Immature natural killer cell (primary cell): ENCODE measurements around the gene CA7. TPM values are rescaled to one million over a fixed set of nuclear protein-coding genes. Genes with fewer than 3 reads are reported as not detected.

Experiments used
- DNase-seq, 3 donors: peaks; one replicate each; pipeline ENCODE4 v3.0.0; 2022; ENCODE audit warnings: mixed read lengths in 1 of 3
- H3K27ac Mint-ChIP-seq, 6 donors: one replicate each; pipeline ENCODE4 v1.8.0; 2020; ENCODE audit warnings: mixed read lengths in 6 of 6, mild to moderate bottlenecking in 5 of 6, inconsistent platforms in 4 of 6, moderate library complexity in 3 of 6
- H3K27me3 Mint-ChIP-seq, 3 donors: one replicate each; pipeline ENCODE4 v1.8.0; 2020 to 2021; ENCODE audit warnings: low read depth in 3 of 3, mild to moderate bottlenecking in 3 of 3, mixed read lengths in 3 of 3, moderate library complexity in 3 of 3, inconsistent platforms in 1 of 3
- H3K36me3 Mint-ChIP-seq, 3 donors: one replicate each; pipeline ENCODE4 v1.8.0; 2020; ENCODE audit warnings: mixed read lengths in 3 of 3, inconsistent platforms in 2 of 3, mild to moderate bottlenecking in 2 of 3
- H3K4me1 Mint-ChIP-seq, 2 donors: one replicate each; pipeline ENCODE4 v1.8.0; 2020; ENCODE audit warnings: inconsistent platforms in 2 of 2, mild to moderate bottlenecking in 2 of 2, mixed read lengths in 2 of 2, moderate library complexity in 1 of 2
- H3K4me3 Mint-ChIP-seq, 5 donors: one replicate each; pipeline ENCODE4 v1.8.0; 2020; ENCODE audit warnings: mild to moderate bottlenecking in 5 of 5, mixed read lengths in 5 of 5, inconsistent platforms in 3 of 5, moderate library complexity in 3 of 5
- H3K9me3 Mint-ChIP-seq, 6 donors: one replicate each; pipeline ENCODE4 v1.8.0; 2020; ENCODE audit warnings: mild to moderate bottlenecking in 6 of 6, mixed read lengths in 6 of 6, inconsistent platforms in 4 of 6, moderate library complexity in 3 of 6
- polyA plus RNA-seq, 3 donors: library from polyadenylated mRNA; unstranded; fragments of 300-500 nt; fragmentation: Illumina TruSeq; gene quantifications; one replicate each; pipeline ENCODE4 v1.2.3, GENCODE V29; 2021

Gene CA7
- under 1 TPM; 0.12 to 0.25 (median 0.17) TPM for polyA plus RNA-seq

GRCh38 chr16:66844342-66845079 is at the start of gene CA7:
TSS of gene CA7 (plus strand) at chr16:66844414. CDS start at chr16:66844488, 74 bp downstream.
- Mint-ChIP-seq H3K4me3 (peak within 1 kb of the TSS in 4 of 5 donors; percentile 55 to 66 (median 66)), H3K4me1 (peaks cover 0 to 11% of the 10 kb centered on the region in 2 donors), H3K27ac (no peak within 1 kb of the TSS), H3K36me3 (peaks cover 0 to 4% (median 3%) of the 10 kb centered on the region in 3 donors), H3K9me3 (peaks cover 0 to 2% (median 0%) of the 10 kb centered on the region in 6 donors), H3K27me3 (peaks cover 13 to 14% (median 14%) of the 10 kb centered on the region in 3 donors)
- DNase-seq = no peak

GRCh38 chr16:66798161-66798560 is 46.1 kb upstream of the CA7 start:
- no peak for DNase-seq
- Mint-ChIP-seq H3K27ac (peak overlapping the region in 1 of 6 donors; percentile 30), H3K9me3 (no peaks in the 10 kb centered on the region), H3K36me3 (peaks cover 0 to 18% (median 5%) of the 10 kb centered on the region in 3 donors), H3K4me3 (no peak overlapping the region), H3K27me3 (peaks cover 0 to 4% (median 0%) of the 10 kb centered on the region in 3 donors), H3K4me1 (no peaks in the 10 kb centered on the region)

GRCh38 chr16:66800856-66801255 is 43.4 kb upstream of the CA7 start:
- Mint-ChIP-seq H3K27ac (no peak overlapping the region), H3K4me1 (no peaks in the 10 kb centered on the region), H3K9me3 (no peaks in the 10 kb centered on the region), H3K36me3 (peaks cover 14 to 45% (median 17%) of the 10 kb centered on the region in 3 donors), H3K4me3 (no peak overlapping the region), H3K27me3 (peaks cover 0 to under 1% (median 0%) of the 10 kb centered on the region in 3 donors)
- DNase-seq = no peak

GRCh38 chr16:66801320-66802105 is 42.7 kb upstream of the CA7 start, which contains the start of gene TERB1:
TSS of gene TERB1 (minus strand) at chr16:66801584. CDS start at chr16:66796798, 4,786 bp downstream.
- no peaks in the 10 kb centered on the region for H3K4me1 Mint-ChIP-seq
- no peak within 1 kb of the TSS for H3K4me3 Mint-ChIP-seq
- no peak within 1 kb of the TSS for H3K27ac Mint-ChIP-seq
- H3K36me3 Mint-ChIP-seq = peaks cover 14 to 45% (median 17%) of the 10 kb centered on the region in 3 donors
- no peaks in the 10 kb centered on the region for H3K9me3 Mint-ChIP-seq
- no peak for DNase-seq
- H3K27me3 Mint-ChIP-seq = no peaks in the 10 kb centered on the region

GRCh38 chr16:66802159-66802558 is 42.1 kb upstream of the CA7 start:
- Mint-ChIP-seq H3K36me3 (peaks cover 14 to 51% (median 17%) of the 10 kb centered on the region in 3 donors), H3K4me3 (no peak overlapping the region), H3K27ac (no peak overlapping the region), H3K27me3 (no peaks in the 10 kb centered on the region), H3K4me1 (no peaks in the 10 kb centered on the region), H3K9me3 (no peaks in the 10 kb centered on the region)
- DNase-seq = no peak

GRCh38 chr16:66809765-66810164 is 34.4 kb upstream of the CA7 start:
- H3K27me3 Mint-ChIP-seq = no peaks in the 10 kb centered on the region
- H3K27ac Mint-ChIP-seq = no peak overlapping the region
- peaks cover 23 to 63% (median 32%) of the 10 kb centered on the region in 3 donors for H3K36me3 Mint-ChIP-seq
- no peak overlapping the region for H3K4me3 Mint-ChIP-seq
- H3K9me3 Mint-ChIP-seq = no peaks in the 10 kb centered on the region
- H3K4me1 Mint-ChIP-seq = no peaks in the 10 kb centered on the region
- DNase-seq = no peak

- no peak for DNase-seq
- no peak overlapping the region for H3K4me3 Mint-ChIP-seq
- no peaks in the 10 kb centered on the region for H3K9me3 Mint-ChIP-seq
- H3K27ac Mint-ChIP-seq = no peak overlapping the region
- peaks cover 23 to 62% (median 30%) of the 10 kb centered on the region in 3 donors for H3K36me3 Mint-ChIP-seq
- no peaks in the 10 kb centered on the region for H3K4me1 Mint-ChIP-seq
- no peaks in the 10 kb centered on the region for H3K27me3 Mint-ChIP-seq
Measured at GRCh38 chr16:66810391-66810790, 33.8 kb upstream of the CA7 start.

- Mint-ChIP-seq H3K27ac (peak overlapping the region in 1 of 6 donors; percentile 40), H3K4me1 (no peaks in the 10 kb centered on the region), H3K27me3 (no peaks in the 10 kb centered on the region), H3K9me3 (no peaks in the 10 kb centered on the region), H3K4me3 (no peak overlapping the region), H3K36me3 (peaks cover 19 to 61% (median 27%) of the 10 kb centered on the region in 3 donors)
- DNase-seq = no peak
Measured at GRCh38 chr16:66811043-66811442, 33.2 kb upstream of the CA7 start.

- Mint-ChIP-seq H3K4me3 (no peak overlapping the region), H3K27ac (peak overlapping the region in 3 of 6 donors; percentile 42 to 65 (median 56)), H3K4me1 (no peaks in the 10 kb centered on the region), H3K36me3 (peaks cover 40 to 69% (median 45%) of the 10 kb centered on the region in 3 donors), H3K27me3 (no peaks in the 10 kb centered on the region), H3K9me3 (no peaks in the 10 kb centered on the region)
- no peak for DNase-seq
Measured at GRCh38 chr16:66814734-66815133, 29.5 kb upstream of the CA7 start.

- no peaks in the 10 kb centered on the region for H3K27me3 Mint-ChIP-seq
- peaks cover 20 to 41% (median 32%) of the 10 kb centered on the region in 3 donors for H3K36me3 Mint-ChIP-seq
- peaks cover 17 to 39% of the 10 kb centered on the region in 2 donors for H3K4me1 Mint-ChIP-seq
- DNase-seq = no peak
- no peak overlapping the region for H3K4me3 Mint-ChIP-seq
- H3K27ac Mint-ChIP-seq = peak overlapping the region in 1 of 6 donors; percentile 34
- no peaks in the 10 kb centered on the region for H3K9me3 Mint-ChIP-seq
Measured at GRCh38 chr16:66824006-66824405, 20.2 kb upstream of the CA7 start.

- Mint-ChIP-seq H3K27me3 (peaks cover 0 to 4% (median 0%) of the 10 kb centered on the region in 3 donors), H3K36me3 (peaks cover 8 to 10% (median 10%) of the 10 kb centered on the region in 3 donors), H3K9me3 (no peaks in the 10 kb centered on the region), H3K4me1 (peaks cover 27 to 42% of the 10 kb centered on the region in 2 donors), H3K27ac (peak within 1 kb of the TSS in 5 of 6 donors; percentile 24 to 74 (median 55)), H3K4me3 (peak within 1 kb of the TSS; percentile 63 to 80 (median 78))
- peak; percentile 88 to 91 (median 91) for DNase-seq
Measured at GRCh38 chr16:66830422-66831404, 13.5 kb upstream of the CA7 start, which contains the start of gene NAE1. TSS of gene NAE1 (minus strand) at chr16:66830976. CDS start at chr16:66830899, 77 bp downstream.

GRCh38 chr16:66832190-66832589 is 12.0 kb upstream of the CA7 start:
- Mint-ChIP-seq H3K4me1 (peaks cover 21 to 29% of the 10 kb centered on the region in 2 donors), H3K4me3 (peak overlapping the region in 2 of 5 donors; percentile 64 to 78), H3K36me3 (peaks cover 0 to 3% (median 0%) of the 10 kb centered on the region in 3 donors), H3K27ac (no peak overlapping the region), H3K27me3 (peaks cover 0 to 4% (median 0%) of the 10 kb centered on the region in 3 donors), H3K9me3 (no peaks in the 10 kb centered on the region)
- DNase-seq = no peak
